Esophagus muscularis mucosa (tissue), 4 donors: ENCODE data around the gene KCNJ18. TPM values are rescaled to one million over a fixed set of nuclear protein-coding genes. Genes with fewer than 3 reads are reported as not detected.
"Not testable (repeated sequence)": the region's sequence is repeated elsewhere in the genome, so short reads cannot be mapped to it uniquely, and the experiment has no call there.

Source experiments
- DNase-seq: peaks from one replicate; pipeline ENCODE4 v3.0.0-alpha.2; 2017; ENCODE audit errors: extremely low spot score
- H3K27ac ChIP-seq, 4 donors: fragments of 200-600 bp; sonication (generic); replicated peaks in 1 of 4; 1 replicate in 3 of 4; 2 replicates in 1 of 4; pipeline ENCODE4 v1.5.1; 2016 to 2019; ENCODE audit warnings: mild to moderate bottlenecking in 1 of 4
- H3K27me3 ChIP-seq, 4 donors: fragments of 200-600 bp; sonication (generic); one replicate each; pipeline versions ENCODE4 v1.5.1 to v1.6.0; 2016 to 2019
- H3K36me3 ChIP-seq, 4 donors: fragments of 200-600 bp; sonication (generic); one replicate each; pipeline ENCODE4 v1.5.1; 2016 to 2019
- H3K4me1 ChIP-seq, 4 donors: fragments of 200-600 bp; sonication (generic); one replicate each; pipeline ENCODE4 v1.5.1; 2016 to 2019
- H3K4me3 ChIP-seq, 4 donors: fragments of 200-600 bp; sonication (generic); 1 replicate in 2 of 4; 2 replicates in 2 of 4; pipeline ENCODE4 v1.5.1; 2016 to 2019; ENCODE audit warnings: mild to moderate bottlenecking in 4 of 4, moderate library complexity in 1 of 4
- H3K9me3 ChIP-seq, 4 donors: fragments of 200-600 bp; sonication (generic); 1 replicate in 3 of 4; 2 replicates in 1 of 4; pipeline ENCODE4 v1.5.1; 2016 to 2019
- CTCF ChIP-seq, 3 experiments: fragments of 200-600 bp in 2 of 3; fragments of 450-650 bp in 1 of 3; sonication (generic) in 2 of 3; IDR thresholded peaks; one replicate each; pipeline ENCODE4 v1.5.1; 2017 to 2019; ENCODE audit warnings: antibody characterized with exemption in 3 of 3, mild to moderate bottlenecking in 2 of 3, moderate library complexity in 1 of 3
- EP300 ChIP-seq: sonication (generic); formaldehyde crosslinking; IDR thresholded peaks from one replicate; pipeline ENCODE4 v1.6.1; 2017; ENCODE audit warnings: antibody characterized with exemption
- POLR2A ChIP-seq: fragments of 450-650 bp; IDR thresholded peaks from one replicate; pipeline ENCODE4 v1.6.1; 2017; ENCODE audit warnings: antibody characterized with exemption, moderate library complexity, mild to moderate bottlenecking, low read depth
- POLR2AphosphoS5 ChIP-seq, 2 donors: sonication (generic); formaldehyde crosslinking; IDR thresholded peaks; one replicate each; pipeline ENCODE4 v1.6.1; 2017; ENCODE audit warnings: antibody characterized with exemption in 2 of 2
- WGBS: methylation state at CpG from one replicate; pipeline ENCODE4 v1.1.5; 2018; 5-methylcytosine and 5-hydroxymethylcytosine counted together
- intact Hi-C: fragments of 100-400 bp; cut with DNase I; formaldehyde crosslinking; loops from one replicate; pipeline ENCODE4 v1.15.1; 2023
- total RNA-seq, 4 donors: library from RNA; depleted of rRNA; stranded (reverse); fragments of >200 nt; gene quantifications; one replicate each; pipeline versions ENCODE4 v1.1.0 to v1.2.1, GENCODE V29; 2016

The KCNJ18 gene
- total RNA-seq, 4 donors from 2014 or later: not detected

- H3K4me1 ChIP-seq, H3K36me3 ChIP-seq, intact Hi-C loops, H3K4me3 ChIP-seq, H3K9me3 ChIP-seq, H3K27ac ChIP-seq, DNase-seq: not testable (repeated sequence)
- no CpG with 5 or more reads among the region's 46 CpGs for WGBS
- H3K27me3 ChIP-seq: peaks cover 0 to 23% (median 0%) of the 10 kb centered on the region in 4 donors
Measured at GRCh38 chr17:21683142-21683712, 9.1 kb upstream of the KCNJ18 start.

GRCh38 chr17:21683897-21684296 is 8.4 kb upstream of the KCNJ18 start:
- DNase-seq, H3K4me3 ChIP-seq, H3K4me1 ChIP-seq, intact Hi-C loops, H3K27ac ChIP-seq, H3K36me3 ChIP-seq, H3K9me3 ChIP-seq: not testable (repeated sequence)
- peaks cover 0 to 22% (median 0%) of the 10 kb centered on the region in 4 donors for H3K27me3 ChIP-seq
- WGBS: 73% methylated on average over 12 of the region's 18 CpGs

- H3K4me1 ChIP-seq, intact Hi-C loops, DNase-seq, H3K4me3 ChIP-seq, H3K36me3 ChIP-seq, H3K9me3 ChIP-seq, H3K27ac ChIP-seq: not testable (repeated sequence)
- peaks cover 0 to 17% (median 0%) of the 10 kb centered on the region in 4 donors for H3K27me3 ChIP-seq
- no CpG with 5 or more reads among the region's 33 CpGs for WGBS
Measured at GRCh38 chr17:21684384-21684783, 7.9 kb upstream of the KCNJ18 start.

- H3K9me3 ChIP-seq, H3K4me3 ChIP-seq, H3K4me1 ChIP-seq, H3K27ac ChIP-seq, intact Hi-C loops, DNase-seq, H3K36me3 ChIP-seq: not testable (repeated sequence)
- WGBS: 90% methylated on average over 31 of the region's 42 CpGs
- peaks cover 0 to 10% (median 0%) of the 10 kb centered on the region in 4 donors for H3K27me3 ChIP-seq
Measured at GRCh38 chr17:21685061-21685795, 7.1 kb upstream of the KCNJ18 start.

GRCh38 chr17:21686165-21687015 is 5.9 kb upstream of the KCNJ18 start:
- 71% methylated on average over 17 of the region's 23 CpGs for whole genome bisulfite sequencing
- TF ChIP-seq POLR2A (no peak), POLR2AphosphoS5 (IDR thresholded peaks at IDR 0.05) (no peak), EP300 (no peak), CTCF (IDR thresholded peaks at IDR 0.05) (no peak)
- Histone ChIP-seq H3K4me3 (no peak overlapping the region), H3K27ac (no peak overlapping the region), H3K36me3 (no peaks in the 10 kb centered on the region), H3K4me1 (no peaks in the 10 kb centered on the region), H3K27me3 (peaks cover 0 to 10% (median 0%) of the 10 kb centered on the region in 4 donors), H3K9me3 (no peaks in the 10 kb centered on the region)
- no peak for DNase-seq
- intact Hi-C loops: no loop called here

GRCh38 chr17:21687136-21687953 is 5.0 kb upstream of the KCNJ18 start:
- no peaks in the 10 kb centered on the region for H3K4me1 ChIP-seq
- intact Hi-C loops: no loop called here
- no peak overlapping the region for H3K27ac ChIP-seq
- TF ChIP-seq POLR2AphosphoS5 (IDR thresholded peaks at IDR 0.05): no peak
- no peak for TF ChIP-seq POLR2A
- TF ChIP-seq CTCF (IDR thresholded peaks at IDR 0.05): no peak
- TF ChIP-seq EP300: no peak
- no peak overlapping the region for H3K4me3 ChIP-seq
- 72% methylated on average over 19 of the region's 19 CpGs for WGBS
- no peaks in the 10 kb centered on the region for H3K9me3 ChIP-seq
- H3K27me3 ChIP-seq: peaks cover 0 to 10% (median 0%) of the 10 kb centered on the region in 4 donors
- H3K36me3 ChIP-seq: no peaks in the 10 kb centered on the region
- no peak for DNase-seq
